OCI-LY7 (cell line): Measurements from ENCODE around the gene PRRC1. TPM values are rescaled to one million over a fixed set of nuclear protein-coding genes. Genes with fewer than 3 reads are reported as not detected.

Source experiments
- BruUV-seq: library from RNA; stranded (reverse); fragments of 400-500 nt; replicated peaks from 2 replicates; lab custom pipeline; 2021; lab: Mats Ljungman, UMichigan
- CTCF ChIA-PET: fragments of 300-600 bp; sonication (Branson Sonifier 250); formaldehyde crosslinking; loops from one replicate; lab custom pipeline; 2022; ENCODE audit warnings: antibody characterized with exemption; ENCODE audit not compliant: unreplicated experiment; lab: Charles Lee
- POLR2A ChIA-PET: fragments of 300-600 bp; sonication (Branson Sonifier 250); formaldehyde crosslinking; loops from one replicate; lab custom pipeline; 2022; ENCODE audit warnings: antibody characterized with exemption; lab: Charles Lee
- DNase-seq: peaks from one replicate; pipeline ENCODE4 v3.0.0-alpha.2; 2015; ENCODE audit warnings: low spot score
- H2AFZ ChIP-seq: fragments of 200-600 bp; sonication (generic), shearing (Covaris generic); 2 replicates; pipeline ENCODE4 v1.6.1; 2014; ENCODE audit warnings: mild to moderate bottlenecking, antibody characterized with exemption, low read length, moderate library complexity
- H3K27ac ChIP-seq: fragments of 200-600 bp; sonication (generic); 2 replicates; pipeline ENCODE4 v1.5.1; 2014; ENCODE audit warnings: mixed run types, low read depth, mild to moderate bottlenecking, moderate library complexity, low read length, inconsistent platforms; ENCODE audit not compliant: poor library complexity, severe bottlenecking
- H3K36me3 ChIP-seq: fragments of 200-600 bp; sonication (generic); 2 replicates; pipeline ENCODE4 v1.6.1; 2014; ENCODE audit warnings: mild to moderate bottlenecking, antibody characterized with exemption, low read length, moderate library complexity, mixed read lengths; ENCODE audit not compliant: insufficient read depth
- H3K4me1 ChIP-seq: fragments of 200-600 bp; sonication (generic); 2 replicates; pipeline ENCODE4 v1.5.1; 2014; ENCODE audit warnings: mild to moderate bottlenecking, low read length; ENCODE audit not compliant: insufficient read depth, poor library complexity, severe bottlenecking
- H3K4me2 ChIP-seq: fragments of 200-600 bp; sonication (generic); 2 replicates; pipeline ENCODE4 v1.6.1; 2014; ENCODE audit warnings: mild to moderate bottlenecking, low read length
- H3K4me3 ChIP-seq: fragments of 200-600 bp; sonication (generic); 2 replicates; pipeline ENCODE4 v1.5.1; 2014; ENCODE audit warnings: mild to moderate bottlenecking, low read depth, low read length; ENCODE audit not compliant: poor library complexity, severe bottlenecking
- H3K79me2 ChIP-seq: fragments of 200-600 bp; sonication (generic); 2 replicates; pipeline ENCODE4 v1.6.1; 2016; ENCODE audit warnings: low read depth, mild to moderate bottlenecking, low read length, moderate library complexity, mixed read lengths; ENCODE audit not compliant: insufficient read depth
- H3K9me2 ChIP-seq: fragments of 200-600 bp; sonication (generic); 2 replicates; pipeline ENCODE4 v1.6.1; 2016; ENCODE audit warnings: mild to moderate bottlenecking, low read length, mixed read lengths; ENCODE audit not compliant: insufficient read depth
- H3K9me3 ChIP-seq: fragments of 200-600 bp; sonication (generic); 2 replicates; pipeline ENCODE4 v1.6.1; 2014; ENCODE audit warnings: mild to moderate bottlenecking, mixed run types, low read length, mixed read lengths
- H4K20me1 ChIP-seq: fragments of 200-600 bp; sonication (generic); 2 replicates; pipeline ENCODE4 v1.6.1; 2014; ENCODE audit warnings: mild to moderate bottlenecking, antibody characterized with exemption, low read length, moderate library complexity, mixed read lengths; ENCODE audit not compliant: insufficient read depth
- EZH2phosphoT487 ChIP-seq: fragments of 200-600 bp; sonication (generic); IDR thresholded peaks from 2 replicates; pipeline ENCODE4 v1.6.1; 2018; ENCODE audit warnings: low read depth, borderline replicate concordance, mild to moderate bottlenecking, mixed run types, antibody characterized with exemption, low read length, moderate library complexity, mixed read lengths
- intact Hi-C: fragments of 100-400 bp; cut with micrococcal nuclease; formaldehyde crosslinking; loops from one replicate; pipeline ENCODE4 v1.10.0; 2022; ENCODE audit not compliant: unreplicated experiment
- total RNA-seq, 2 experiments: library from RNA; depleted of rRNA in 1 of 2; stranded (reverse); fragments of >200 nt in 1 of 2; shearing (Covaris generic) in 1 of 2; gene quantifications; 2 replicates each; pipeline ENCODE4 v1.2.3, GENCODE V29; 2014 to 2022
- TF ChIP-seq, protein P1 (sequence below): fragments of 200-600 bp; sonication (generic); conservative IDR thresholded peaks from 2 replicates; pipeline ENCODE4 v1.5.1; 2014; ENCODE audit warnings: mild to moderate bottlenecking, antibody characterized with exemption, low read length, moderate library complexity, mixed read lengths

PRRC1 gene
- total RNA-seq, 2 experiments from 2014 or later = 32.7 to 46.5 TPM

DNA sequence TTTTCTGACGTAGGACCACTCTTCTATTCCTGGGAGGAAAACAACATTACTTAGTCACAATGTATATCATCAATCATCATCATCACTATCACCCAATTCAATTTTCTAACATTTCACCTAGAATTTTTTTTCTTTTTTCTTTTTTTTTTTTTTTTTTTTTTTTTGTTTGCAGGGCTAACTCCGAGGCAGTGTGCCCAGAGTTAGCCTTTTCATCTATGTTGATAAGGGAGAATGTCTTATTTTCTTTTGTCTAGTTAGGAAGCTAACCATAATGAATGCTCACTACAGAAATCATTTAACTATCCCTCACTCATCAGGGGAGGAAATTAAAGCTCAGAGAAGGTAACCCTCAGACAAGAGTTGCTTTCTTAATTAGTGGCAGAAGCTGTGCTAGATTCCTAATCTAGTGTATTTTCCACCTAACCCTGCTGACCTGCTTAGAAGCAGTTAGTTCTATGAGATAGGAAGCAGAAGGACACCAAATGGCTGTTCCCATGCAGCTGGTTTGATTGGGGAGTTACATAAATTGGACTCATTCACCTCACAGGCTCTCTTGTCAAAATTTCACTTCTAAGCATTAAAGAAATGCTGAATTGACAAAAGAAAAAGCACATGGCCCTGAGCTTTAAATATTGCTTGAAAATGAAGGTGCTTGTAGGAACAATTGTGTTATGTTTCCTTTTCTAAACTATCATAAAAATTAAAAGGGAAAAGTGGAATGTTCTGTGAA lies 8.6 kb upstream of the PRRC1 start:
- intact Hi-C loops = no loop called here
- no peak overlapping the region for H3K4me2 ChIP-seq
- H3K79me2 ChIP-seq = no peaks in the 10 kb centered on the region
- H4K20me1 ChIP-seq = no peaks in the 10 kb centered on the region
- H3K4me3 ChIP-seq = no peak overlapping the region
- POLR2A ChIA-PET = interaction anchor here (0.6 to 0.7 kb wide), 3 partner anchors 85 to 585 kb away, joined by 3 to 7 read pairs (median 4); no protein-coding TSS in a partner anchor
- no peak for TF ChIP-seq EZH2phosphoT487
- TF ChIP-seq, protein P1, sequence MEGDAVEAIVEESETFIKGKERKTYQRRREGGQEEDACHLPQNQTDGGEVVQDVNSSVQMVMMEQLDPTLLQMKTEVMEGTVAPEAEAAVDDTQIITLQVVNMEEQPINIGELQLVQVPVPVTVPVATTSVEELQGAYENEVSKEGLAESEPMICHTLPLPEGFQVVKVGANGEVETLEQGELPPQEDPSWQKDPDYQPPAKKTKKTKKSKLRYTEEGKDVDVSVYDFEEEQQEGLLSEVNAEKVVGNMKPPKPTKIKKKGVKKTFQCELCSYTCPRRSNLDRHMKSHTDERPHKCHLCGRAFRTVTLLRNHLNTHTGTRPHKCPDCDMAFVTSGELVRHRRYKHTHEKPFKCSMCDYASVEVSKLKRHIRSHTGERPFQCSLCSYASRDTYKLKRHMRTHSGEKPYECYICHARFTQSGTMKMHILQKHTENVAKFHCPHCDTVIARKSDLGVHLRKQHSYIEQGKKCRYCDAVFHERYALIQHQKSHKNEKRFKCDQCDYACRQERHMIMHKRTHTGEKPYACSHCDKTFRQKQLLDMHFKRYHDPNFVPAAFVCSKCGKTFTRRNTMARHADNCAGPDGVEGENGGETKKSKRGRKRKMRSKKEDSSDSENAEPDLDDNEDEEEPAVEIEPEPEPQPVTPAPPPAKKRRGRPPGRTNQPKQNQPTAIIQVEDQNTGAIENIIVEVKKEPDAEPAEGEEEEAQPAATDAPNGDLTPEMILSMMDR = no peak
- no peak overlapping the region for H3K27ac ChIP-seq
- H3K36me3 ChIP-seq = no peaks in the 10 kb centered on the region
- no peak for DNase-seq
- H3K9me2 ChIP-seq = no peaks in the 10 kb centered on the region
- H2AFZ ChIP-seq = no peak overlapping the region
- BruUV-seq = no TSS peak
- CTCF ChIA-PET = no interaction called here
- no peaks in the 10 kb centered on the region for H3K9me3 ChIP-seq
- H3K4me1 ChIP-seq = no peaks in the 10 kb centered on the region

DNA sequence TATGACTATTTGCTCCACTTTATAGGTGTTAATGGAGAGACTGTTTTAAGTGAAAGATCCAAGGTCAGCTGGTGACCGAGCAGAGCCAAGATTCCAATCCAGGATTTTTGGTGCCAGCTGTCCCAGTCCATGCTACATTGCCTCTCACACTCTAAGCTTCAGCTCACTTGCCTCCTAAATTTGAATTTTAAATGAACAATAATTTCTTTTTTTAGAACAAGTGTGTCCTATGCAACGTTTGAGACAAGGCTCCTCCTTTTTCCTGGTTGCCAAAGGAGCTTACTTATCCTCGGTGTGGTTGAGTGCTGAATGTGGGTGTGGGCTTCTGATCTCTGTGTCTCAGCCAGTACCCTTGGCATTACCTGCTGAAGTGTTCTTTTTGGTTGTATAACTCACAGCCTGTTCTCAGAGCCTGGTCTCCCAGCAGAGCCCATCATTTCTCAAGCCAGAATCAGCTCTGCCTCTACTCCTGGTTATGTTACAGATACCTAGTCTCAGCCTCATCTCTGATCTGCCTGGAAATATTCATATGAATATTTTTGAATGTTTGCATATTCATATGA lies 4.0 kb upstream of the PRRC1 start:
- Histone ChIP-seq H3K4me2 (no peak overlapping the region), H3K4me3 (no peak overlapping the region), H3K36me3 (0 out of 2 replicates have a peak, but pooled peaks cover 4% of the 10 kb centered on the region), H3K4me1 (peaks cover 1% of the 10 kb centered on the region), H3K79me2 (peaks cover 9% of the 10 kb centered on the region), H2AFZ (no peak overlapping the region), H3K9me3 (no peaks in the 10 kb centered on the region), H3K9me2 (no peaks in the 10 kb centered on the region), H3K27ac (no peak overlapping the region), H4K20me1 (no peaks in the 10 kb centered on the region)
- POLR2A ChIA-PET = interaction anchor here (1.0 kb wide), 1 partner anchor 10 kb away, joined by 3 read pairs; no protein-coding TSS in a partner anchor
- CTCF ChIA-PET = no interaction called here
- no TSS peak for BruUV-seq
- intact Hi-C loops = no loop called here
- TF ChIP-seq, protein P1 = no peak
- no peak for TF ChIP-seq EZH2phosphoT487
- no peak for DNase-seq

DNA sequence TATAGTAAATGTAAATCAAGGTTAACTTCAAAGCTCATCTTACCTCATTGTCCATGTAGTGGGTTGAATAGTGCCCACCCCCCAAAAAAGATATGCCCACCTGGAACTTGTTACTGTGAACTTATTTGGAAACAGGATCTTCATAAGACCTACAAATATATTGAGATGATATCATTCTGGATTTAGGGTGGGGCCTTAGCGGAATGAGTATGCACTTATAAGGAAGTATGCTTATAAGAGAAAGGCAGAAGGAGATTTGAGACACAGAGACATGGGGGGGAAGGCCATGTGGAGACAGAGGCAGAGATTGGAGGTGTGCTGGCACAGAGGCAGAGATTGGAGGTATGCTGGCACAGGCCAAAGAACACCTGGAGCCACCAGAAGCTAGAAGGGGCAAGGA lies 2.6 kb upstream of the PRRC1 start:
- no peak for DNase-seq
- H3K79me2 ChIP-seq = peaks cover 22% of the 10 kb centered on the region
- peaks cover 14% of the 10 kb centered on the region for H3K4me1 ChIP-seq
- ChIA-PET CTCF (no interaction called here), POLR2A (no interaction called here)
- H3K9me2 ChIP-seq = no peaks in the 10 kb centered on the region
- H2AFZ ChIP-seq = no peak overlapping the region
- H4K20me1 ChIP-seq = no peaks in the 10 kb centered on the region
- no peak overlapping the region for H3K4me2 ChIP-seq
- H3K36me3 ChIP-seq = peaks cover 14% of the 10 kb centered on the region
- intact Hi-C loops = loop anchor here (5.0 kb wide), 2 partner anchors 567 to 738 kb away; partner anchors contain the start of genes LMNB1 and SLC12A2
- TF ChIP-seq EZH2phosphoT487 = no peak
- TF ChIP-seq, protein P1 = no peak
- no TSS peak for BruUV-seq
- H3K27ac ChIP-seq = no peak overlapping the region
- H3K9me3 ChIP-seq = 0 out of 2 replicates have a peak, but pooled peaks cover 2% of the 10 kb centered on the region
- H3K4me3 ChIP-seq = no peak overlapping the region
